ENCODE measurements around the gene PITPNM3. TPM values are rescaled to one million over a fixed set of nuclear protein-coding genes. Genes with fewer than 3 reads are reported as not detected.

PITPNM3 gene
- total and polyA plus RNA-seq, 2 of the 13 experiments (the other 11 are each of a cell fraction or from before 2014, with no cell fraction given): 0.13 to 0.29 TPM

- no peak for TF ChIP-seq AFF4 (CRISPR knock-in tag; IDR thresholded peaks at IDR 0.05)
- TF ChIP-seq USF2 (IDR thresholded peaks at IDR 0.05; ENCODE audit: low read depth, low read length): no peak
- no peak for TF ChIP-seq USF2 (CRISPR knock-in tag; IDR thresholded peaks at IDR 0.05; ENCODE audit: borderline replicate concordance)
- TF ChIP-seq ZSCAN12 (CRISPR knock-in tag; IDR thresholded peaks at IDR 0.05): no peak
- no peak for TF ChIP-seq ZNF335 (CRISPR knock-in tag; IDR thresholded peaks at IDR 0.05)
- no peak for TF ChIP-seq PRDM10 (CRISPR knock-in tag; IDR thresholded peaks at IDR 0.05; ENCODE audit: low read depth)
- peak; percentile 72; the same call in 1 of the 2 replicates for TF ChIP-seq ERF (CRISPR knock-in tag; IDR thresholded peaks at IDR 0.05)
- no peak for TF ChIP-seq ZZZ3 (CRISPR knock-in tag; IDR thresholded peaks at IDR 0.05; ENCODE audit: borderline replicate concordance)
- peak; percentile 77; the same call in 1 of the 2 replicates for TF ChIP-seq HINFP (CRISPR knock-in tag; IDR thresholded peaks at IDR 0.05; ENCODE audit: low read depth)
- TF ChIP-seq SP4 (CRISPR knock-in tag; IDR thresholded peaks at IDR 0.05): peak; percentile 83
- TF ChIP-seq HDAC1 (CRISPR knock-in tag; IDR thresholded peaks at IDR 0.05): peak; percentile 95
- TF ChIP-seq STAT6 (CRISPR knock-in tag; IDR thresholded peaks at IDR 0.05; ENCODE audit: borderline replicate concordance): no peak
- peak; percentile 93 for TF ChIP-seq ZNF501 (CRISPR knock-in tag; IDR thresholded peaks at IDR 0.05)
Observed at GRCh38 chr17:6443692-6444570, 112.4 kb downstream of the PITPNM3 start, which contains the start of gene PIMREG (continued).

Measured in HepG2 (cell line).